ENCODE data around the gene PODXL2.

PODXL2 gene, protein sequence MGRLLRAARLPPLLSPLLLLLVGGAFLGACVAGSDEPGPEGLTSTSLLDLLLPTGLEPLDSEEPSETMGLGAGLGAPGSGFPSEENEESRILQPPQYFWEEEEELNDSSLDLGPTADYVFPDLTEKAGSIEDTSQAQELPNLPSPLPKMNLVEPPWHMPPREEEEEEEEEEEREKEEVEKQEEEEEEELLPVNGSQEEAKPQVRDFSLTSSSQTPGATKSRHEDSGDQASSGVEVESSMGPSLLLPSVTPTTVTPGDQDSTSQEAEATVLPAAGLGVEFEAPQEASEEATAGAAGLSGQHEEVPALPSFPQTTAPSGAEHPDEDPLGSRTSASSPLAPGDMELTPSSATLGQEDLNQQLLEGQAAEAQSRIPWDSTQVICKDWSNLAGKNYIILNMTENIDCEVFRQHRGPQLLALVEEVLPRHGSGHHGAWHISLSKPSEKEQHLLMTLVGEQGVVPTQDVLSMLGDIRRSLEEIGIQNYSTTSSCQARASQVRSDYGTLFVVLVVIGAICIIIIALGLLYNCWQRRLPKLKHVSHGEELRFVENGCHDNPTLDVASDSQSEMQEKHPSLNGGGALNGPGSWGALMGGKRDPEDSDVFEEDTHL

DNA sequence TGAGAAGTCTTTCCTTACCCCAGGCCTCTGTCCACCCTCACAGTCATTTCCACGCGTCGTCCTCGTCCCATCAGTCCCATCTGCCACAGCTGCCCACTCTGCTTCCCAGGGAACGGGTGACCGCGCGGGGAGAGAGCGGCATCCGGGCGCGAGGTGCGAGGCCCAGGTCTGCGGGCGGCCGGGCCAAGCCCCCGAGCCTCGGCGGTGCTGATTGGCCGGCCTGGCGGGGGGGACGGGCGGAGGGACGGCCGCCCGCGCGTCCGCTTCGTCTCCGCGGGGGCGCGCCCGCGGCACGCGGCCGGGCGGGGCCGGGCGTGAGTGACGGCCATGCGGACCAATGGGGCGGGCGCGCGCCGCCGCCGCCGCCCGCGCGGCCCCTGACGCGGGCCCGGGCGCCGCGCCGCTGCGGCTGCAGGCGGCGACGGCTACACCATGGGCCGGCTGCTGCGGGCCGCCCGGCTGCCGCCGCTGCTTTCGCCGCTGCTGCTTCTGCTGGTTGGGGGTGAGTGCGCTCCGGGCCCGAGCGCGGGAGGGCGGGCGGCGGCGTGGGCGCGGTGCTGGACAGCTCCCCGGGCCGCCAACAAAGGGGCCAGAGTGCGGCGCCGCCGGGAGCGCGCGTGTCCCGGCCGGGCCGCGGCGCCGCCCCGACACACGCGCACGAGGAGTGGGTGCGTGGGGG lies at the start of gene PODXL2:
Gene PODXL2, plus strand, starts transcription at position 398 of the 679 bp plus-strand sequence. Its CDS starts 35 bp downstream, at position 433.
- peak; percentile 38 for DNase-seq (ENCODE audit: low spot score)

DNA sequence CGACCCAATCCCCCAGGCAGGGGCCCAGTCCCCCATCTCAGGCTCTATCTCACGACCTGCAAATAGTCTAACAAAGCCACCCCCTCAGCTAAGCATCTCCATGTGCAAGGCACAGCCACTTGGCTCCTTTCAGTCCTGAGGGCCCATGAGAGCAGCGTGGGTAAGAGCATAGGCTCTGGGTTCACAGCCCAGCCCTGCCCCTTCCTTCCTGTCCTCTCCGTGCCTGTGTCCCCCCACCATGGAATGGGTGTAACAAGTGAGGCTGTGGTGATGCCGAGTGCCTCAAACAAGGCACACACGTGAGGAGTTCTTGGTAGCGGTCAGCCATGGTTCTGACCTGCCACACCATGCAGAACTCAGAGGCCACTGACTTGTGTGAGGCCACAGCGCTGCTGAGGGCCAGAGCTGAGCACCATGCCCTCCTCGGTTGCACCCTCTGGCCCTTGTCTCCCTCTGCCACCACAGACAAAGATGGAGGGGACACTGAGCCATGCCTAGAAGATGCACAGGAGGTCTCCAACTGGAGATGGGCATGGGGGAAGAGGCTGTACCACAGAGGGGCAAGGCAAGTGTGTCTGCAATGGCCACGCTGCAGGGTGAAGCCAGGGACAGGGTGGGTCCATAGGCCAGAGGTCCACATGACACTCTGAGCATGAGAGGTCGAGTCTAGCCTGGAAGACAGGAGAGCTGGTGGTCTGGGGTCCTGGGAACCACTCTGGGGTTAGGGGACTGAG lies 48.5 kb upstream of the PODXL2 start:
- no peak for DNase-seq (ENCODE audit: low spot score)

DNA sequence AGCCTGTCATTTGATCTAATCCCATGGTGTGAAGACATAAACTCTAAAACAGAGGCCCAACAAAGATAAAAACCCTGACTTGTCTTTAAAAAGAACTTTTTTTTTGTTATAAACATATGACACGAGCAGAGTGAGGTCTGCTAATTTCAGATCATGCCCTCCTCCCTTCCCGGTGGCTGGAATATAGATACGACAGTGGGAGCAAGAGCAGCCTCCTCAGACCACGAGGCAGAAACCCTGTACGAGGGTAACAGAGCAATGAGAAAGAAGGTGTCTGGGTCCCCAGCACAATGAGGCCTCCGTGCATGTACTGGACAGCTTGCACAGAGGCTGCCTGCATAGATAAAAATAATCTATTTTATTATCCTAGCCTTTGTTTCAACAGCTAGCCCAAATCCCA lies 44.3 kb upstream of the PODXL2 start:
- DNase-seq (ENCODE audit: low spot score), result no peak

DNA sequence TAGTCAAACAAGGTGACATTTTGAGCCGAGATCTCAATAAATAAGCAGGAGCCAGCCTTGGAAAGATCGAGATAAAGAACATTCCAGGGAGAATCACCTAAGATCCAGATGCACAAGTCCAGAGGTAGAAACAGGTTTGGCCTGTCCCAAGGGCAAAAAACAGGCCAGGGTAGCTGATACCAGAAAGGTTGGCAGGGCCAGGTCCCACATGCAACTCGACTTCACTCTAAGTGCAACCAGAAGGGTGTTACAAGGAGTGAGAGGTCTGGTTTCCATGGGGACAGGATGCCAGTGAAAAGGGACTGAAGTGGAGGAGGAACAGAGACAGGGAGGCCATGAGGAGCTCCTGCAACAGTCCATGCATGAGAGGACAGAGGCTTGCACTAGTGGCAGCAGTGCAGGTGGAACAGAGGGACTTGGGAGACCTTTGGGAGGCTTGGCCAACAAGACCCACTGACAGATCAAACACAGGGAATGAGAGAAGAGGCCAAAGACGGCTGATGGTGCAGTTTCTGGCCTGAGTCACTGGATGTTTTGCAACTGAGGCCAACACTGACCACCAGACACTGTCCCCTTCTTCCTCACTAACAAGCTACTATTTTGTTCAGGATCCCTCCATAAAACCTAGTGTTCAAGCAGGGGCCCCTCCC lies 43.7 kb upstream of the PODXL2 start:
- DNase-seq (ENCODE audit: low spot score), result no peak

DNA sequence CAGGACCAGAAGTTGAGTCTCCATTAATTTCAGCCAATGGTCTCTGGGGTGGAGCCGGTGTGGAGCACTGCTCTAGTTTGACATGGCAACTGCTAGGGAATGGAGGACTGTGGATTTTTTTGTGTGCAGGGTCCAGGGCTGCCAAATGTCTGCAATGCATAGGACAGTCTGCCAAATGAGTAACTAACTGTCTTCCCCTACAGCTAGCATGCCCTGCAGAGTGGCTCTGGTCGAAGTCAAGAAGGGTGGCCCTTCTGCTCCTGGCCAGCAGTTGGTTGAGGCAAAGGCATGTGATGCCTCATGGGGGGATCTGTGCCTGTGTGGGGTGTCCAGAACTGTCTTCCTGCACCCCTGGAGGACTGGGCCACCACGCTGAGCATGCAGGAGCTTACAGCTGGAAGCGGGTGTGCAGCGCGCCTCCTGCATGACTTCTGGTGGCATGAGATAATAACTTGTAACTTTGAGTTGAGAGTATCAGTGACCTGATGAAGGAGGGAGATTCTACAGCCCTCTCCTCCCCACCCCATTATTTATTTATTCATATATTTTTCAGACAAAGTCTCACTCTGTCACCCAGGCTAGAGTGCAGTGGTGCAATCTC lies 43.1 kb upstream of the PODXL2 start:
- no peak for DNase-seq (ENCODE audit: low spot score)

DNA sequence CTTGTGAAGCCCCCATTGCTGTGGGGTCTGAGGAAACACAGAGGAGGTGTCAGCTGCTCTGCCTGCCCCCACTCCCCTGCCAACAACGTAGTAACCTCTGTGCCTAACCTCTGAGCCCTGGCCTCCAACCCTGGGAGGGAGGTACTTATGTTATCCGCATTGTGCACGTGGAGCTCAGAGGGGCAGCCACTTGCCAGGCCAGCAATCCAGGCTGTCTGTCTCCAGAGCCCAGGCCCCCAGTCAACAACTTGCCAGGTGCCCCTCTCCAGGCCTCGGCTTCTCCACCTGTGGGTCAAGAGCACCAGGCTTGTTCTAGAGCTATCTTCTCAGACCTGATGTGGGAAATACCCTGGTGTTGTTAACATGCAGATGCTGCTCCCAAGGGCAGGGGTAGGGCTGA lies 41.1 kb upstream of the PODXL2 start:
- DNase-seq (ENCODE audit: low spot score), result no peak

DNA sequence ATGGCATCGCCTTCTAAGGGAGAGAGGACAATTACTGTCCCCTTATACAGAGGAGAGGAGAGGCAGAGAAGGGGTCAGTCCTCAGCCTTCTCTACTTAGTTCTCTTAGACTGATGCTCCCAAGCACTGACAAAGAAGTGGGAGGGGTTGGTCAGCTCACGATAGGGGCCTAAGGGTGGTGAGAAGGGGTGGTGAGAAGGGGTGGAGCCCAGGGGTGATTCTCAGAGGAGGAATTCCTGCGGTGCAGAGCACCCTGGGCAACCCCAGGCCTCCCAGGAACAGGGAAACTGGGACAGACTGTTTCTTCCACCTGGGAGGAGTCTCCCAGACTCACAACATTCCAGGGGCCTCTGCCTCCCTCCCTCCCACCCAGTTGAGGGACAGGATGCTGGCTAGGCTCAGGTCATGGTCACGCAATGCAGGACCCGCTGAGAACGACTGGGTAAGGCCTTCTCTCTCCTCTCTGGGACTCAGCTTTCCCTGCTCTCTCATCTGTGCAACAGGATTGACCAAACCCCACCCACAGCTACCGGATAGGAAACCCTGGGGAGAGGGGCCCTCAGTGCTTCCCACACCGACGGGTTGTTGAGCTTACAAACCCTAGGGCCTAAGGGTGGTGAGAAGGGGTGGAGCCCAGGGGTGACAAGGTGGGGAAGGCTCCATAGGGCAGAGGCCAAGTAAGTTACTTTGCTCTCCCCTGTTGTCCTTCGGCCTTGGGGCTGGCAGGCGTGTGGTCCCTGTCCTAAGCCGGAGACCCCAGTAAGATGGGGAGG lies 40.0 kb upstream of the PODXL2 start:
- DNase-seq (ENCODE audit: low spot score), result no peak

DNA sequence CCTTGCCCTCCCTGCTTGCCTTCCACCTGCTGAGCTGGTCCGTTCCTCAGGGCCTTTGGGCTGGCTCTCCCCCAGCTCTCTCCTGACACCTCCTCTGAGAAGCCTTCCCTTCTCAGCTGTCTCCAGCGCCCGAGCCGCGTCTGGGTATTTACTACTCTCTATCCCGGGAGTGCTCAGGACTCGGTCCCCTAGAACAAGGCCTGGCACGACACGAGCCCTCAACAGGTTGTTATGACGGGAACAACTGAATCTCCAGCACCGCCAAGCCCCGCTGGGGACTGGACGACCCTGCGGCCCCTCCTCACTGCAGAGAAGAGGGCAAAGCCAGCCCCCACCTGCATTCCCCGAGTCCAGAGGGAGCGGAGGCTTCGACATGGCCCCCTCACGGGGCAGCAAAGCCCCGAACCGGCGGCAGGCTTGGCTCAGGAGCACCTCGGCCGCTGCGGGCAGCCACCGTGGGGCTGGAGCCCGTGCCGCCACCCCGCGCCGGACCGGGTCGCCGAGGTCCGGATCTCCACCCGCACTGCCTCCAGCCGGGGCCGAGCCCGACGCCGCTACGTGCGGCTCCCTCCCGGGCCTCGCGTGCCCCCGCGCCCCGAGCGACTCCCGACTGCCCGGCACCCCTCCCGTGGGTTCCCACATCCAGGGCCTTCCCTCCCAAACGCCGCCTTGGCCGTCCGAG lies 39.2 kb upstream of the PODXL2 start:
- DNase-seq (ENCODE audit: low spot score), result no peak

DNA sequence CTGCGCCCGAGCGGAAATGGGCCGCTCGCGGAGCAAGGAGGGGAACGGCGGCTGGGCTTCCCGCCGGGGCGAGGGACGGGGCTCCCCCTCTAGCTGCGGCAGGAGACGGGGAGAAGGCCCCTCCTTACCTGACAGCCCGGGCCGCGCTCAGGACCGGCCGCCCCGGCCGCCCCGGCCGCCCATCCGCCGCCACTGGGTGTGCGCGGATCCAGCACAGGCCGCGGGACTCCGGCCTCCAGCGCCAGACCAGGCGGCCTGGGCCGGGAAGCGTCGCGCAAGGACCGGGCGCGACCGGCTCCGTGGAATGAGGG lies 38.7 kb upstream of the PODXL2 start:
- no peak for DNase-seq (ENCODE audit: low spot score)

DNA sequence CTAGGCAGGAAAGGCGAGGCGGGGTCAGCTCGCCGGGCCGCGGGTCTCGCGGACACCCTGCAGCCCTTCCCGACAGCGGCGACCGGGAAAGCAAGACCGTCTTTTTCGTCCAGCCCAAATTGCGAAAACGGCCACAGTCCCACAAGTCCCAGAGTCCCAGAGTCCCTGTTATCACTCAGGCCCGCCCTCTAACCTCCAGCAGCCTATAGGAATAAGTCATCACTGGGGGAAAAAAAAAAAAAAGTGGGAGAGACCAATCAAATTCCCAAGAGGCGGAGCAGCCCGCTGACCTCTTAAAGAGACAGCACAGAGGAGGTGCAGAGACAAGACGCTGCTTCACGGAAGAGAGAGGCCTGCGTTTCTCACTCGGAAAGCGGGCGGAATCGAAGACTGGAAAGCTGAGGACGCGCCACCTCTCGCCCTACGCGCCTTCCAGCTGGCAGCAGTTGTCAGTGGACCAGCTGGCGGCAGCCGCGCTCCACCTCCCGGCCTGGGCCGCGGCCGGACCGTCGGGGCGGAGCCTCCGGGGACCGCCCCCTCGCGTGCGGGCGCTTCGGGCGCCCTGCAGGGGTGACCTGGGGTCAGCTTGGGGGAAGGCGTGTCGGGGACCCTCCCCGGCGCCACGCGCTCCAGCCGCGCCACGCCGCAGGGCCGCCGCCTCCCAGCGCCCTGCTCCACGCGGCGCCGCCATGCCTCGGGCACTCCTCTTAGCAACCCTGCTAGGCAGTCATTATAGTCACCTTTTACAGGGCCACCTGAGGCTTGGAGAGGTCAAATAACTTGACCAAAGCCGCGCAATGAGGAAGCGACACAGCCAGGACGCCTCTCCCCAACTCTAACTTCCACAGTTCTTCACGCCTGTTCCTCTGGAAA lies 38.2 kb upstream of the PODXL2 start, which contains the start of gene TPRA1:
Gene TPRA1, minus strand, starts transcription at position 141 of the 873 bp plus-strand sequence. CDS start 10,587 bp downstream, outside the sequence.
- DNase-seq (ENCODE audit: low spot score), result peak; percentile 96

DNA sequence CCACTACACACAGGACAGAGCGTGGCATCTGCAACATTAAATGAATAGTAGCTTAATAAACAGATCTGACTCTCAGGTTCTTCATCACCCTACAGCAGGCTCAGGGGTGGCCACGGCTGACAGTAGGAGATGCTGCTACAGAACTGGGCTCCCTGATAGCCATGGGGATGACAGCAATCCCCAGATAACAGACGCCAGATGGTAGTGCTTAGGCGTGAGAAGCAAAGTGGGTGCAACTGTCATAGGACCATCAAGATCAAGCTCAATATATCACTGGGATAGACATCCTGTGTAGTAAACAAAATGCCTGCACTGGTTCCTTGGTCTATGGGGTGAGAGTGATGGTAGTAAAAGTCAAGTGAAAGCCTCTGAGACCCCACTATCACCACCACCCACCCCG lies 35.8 kb upstream of the PODXL2 start:
- no peak for DNase-seq (ENCODE audit: low spot score)

DNA sequence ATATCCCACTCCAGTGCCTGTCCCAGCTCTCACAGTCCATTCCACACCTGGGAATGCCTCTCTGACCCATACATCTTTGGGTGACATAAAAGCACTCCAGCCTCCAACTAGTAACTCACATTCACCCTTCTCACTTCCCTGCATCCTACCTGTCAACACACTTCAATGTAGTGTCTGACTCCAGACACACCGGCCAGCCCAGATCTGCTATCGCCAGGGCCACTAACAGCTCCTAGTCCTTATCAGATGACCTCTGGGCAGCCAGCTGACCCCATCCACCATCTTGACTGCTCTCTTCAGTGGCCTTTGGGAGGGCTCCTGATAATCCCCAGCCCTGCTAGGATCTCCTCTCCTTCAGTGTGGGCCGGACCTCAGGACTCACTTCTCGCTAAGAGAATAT lies 33.7 kb upstream of the PODXL2 start:
- DNase-seq (ENCODE audit: low spot score), result no peak

DNA sequence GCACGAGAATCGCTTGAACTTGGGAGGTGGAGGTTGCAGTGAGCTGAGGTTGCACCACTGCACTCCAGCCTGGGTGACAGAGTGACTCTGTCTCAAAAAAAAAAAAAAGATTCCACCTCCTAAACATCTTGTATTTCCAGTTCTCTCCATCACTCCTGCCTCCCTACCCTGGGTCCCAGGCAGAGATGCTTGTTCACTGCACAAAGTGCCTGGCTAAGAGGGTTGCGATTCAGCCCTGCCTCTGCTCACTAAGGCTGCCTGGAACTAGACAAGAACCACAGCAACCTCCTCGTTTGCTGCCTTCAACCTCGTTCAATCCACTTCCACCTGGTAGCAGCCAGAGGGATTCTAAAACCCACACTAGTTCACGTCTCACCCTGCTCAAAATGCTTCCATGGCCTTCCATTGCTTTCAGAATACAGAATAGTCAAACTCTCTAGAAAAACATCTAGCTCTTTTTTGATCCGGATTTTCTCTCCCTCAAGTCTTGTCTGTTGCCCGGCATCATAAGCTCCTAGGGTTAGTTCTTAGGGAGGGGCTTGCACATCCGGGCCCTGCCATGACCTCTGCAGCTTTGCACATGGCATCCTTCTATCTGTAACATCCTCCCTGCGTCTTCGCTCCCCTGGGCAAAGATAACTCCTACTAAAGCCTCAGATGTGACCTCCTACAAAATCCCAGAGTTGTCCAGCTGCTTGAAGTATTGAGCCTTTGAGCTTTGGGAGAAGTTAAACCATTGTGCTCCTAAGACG lies 31.8 kb upstream of the PODXL2 start:
- DNase-seq (ENCODE audit: low spot score), result no peak

DNA sequence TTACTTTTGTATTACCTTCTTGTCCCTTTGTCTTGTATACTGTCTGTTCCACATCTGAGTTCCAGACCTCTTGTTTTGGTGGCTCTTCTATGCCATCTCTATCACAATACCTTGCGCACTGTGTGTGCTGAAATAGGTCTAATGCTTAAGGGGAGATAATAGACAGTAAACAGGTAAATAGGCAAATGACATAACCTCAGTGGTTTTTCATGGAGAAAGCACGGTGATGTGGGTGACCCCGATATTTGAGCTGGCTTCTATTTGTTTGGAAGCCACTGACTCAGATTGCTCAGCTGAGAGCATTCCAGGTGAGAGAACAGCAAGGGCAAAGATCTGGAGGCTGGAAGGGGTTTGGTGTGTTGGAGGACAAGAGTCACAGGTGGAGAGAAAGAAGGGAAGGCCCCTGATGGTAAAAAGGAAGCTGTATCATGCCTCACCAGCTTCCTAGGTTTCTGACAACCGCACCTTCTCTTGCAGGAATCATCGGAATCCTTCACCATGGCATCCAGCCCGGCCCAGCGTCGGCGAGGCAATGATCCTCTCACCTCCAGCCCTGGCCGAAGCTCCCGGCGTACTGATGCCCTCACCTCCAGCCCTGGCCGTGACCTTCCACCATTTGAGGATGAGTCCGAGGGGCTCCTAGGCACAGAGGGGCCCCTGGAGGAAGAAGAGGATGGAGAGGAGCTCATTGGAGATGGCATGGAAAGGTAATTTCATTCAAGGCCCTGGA lies 30.0 kb upstream of the PODXL2 start:
- DNase-seq (ENCODE audit: low spot score), result no peak

DNA sequence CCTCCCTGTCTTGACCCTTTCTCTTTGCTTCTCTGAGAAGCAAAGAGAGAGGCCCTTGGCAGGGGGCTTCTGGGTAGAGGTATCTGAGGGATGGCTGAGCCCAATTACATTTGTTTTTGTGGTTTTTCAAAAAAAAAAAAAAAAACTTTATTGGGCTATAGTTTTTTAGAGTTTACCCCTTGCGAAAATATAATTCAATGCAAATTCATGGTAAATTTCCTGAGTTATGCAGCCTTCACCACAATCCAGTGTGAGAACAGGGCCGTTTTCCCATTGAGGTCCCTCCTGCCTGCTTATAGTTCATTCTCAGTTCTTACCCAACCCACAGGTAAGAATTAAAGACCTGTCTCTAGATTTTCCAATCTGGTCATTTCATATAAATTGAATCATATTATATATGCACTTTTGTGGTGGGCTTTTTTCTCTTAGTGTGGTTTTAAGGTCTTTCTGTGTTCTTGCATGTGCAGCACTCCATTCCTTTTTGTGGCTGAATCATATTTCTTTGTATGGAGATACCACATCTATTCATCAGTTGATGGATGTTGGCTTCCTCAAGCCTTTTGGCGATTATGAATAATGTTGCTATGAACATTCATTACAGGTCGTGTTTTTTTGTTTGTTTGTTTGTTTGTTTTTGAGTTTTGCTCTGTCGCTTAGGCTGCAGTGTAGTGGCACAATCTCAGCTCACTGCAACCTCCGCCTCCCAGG lies 28.1 kb upstream of the PODXL2 start:
- DNase-seq (ENCODE audit: low spot score), result no peak

DNA sequence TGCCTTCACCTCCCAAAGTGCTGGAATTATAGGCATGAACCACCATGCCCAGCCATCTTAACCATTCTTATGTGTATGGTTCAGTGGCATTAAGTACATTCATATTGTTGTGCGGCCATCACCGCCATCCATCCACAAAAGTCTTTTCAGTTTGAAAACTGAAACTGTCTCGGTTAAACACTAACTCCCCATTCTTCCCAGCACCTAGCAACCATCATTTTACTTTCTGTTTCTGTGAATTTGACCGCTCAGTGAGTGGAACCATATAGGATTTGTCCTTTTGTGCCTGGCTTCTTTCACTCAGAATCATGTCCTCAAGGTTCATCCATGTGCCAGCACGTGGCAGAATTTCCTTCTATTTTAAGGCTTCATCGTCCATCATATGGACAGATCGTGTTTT lies 24.9 kb upstream of the PODXL2 start:
- DNase-seq (ENCODE audit: low spot score), result no peak

DNA sequence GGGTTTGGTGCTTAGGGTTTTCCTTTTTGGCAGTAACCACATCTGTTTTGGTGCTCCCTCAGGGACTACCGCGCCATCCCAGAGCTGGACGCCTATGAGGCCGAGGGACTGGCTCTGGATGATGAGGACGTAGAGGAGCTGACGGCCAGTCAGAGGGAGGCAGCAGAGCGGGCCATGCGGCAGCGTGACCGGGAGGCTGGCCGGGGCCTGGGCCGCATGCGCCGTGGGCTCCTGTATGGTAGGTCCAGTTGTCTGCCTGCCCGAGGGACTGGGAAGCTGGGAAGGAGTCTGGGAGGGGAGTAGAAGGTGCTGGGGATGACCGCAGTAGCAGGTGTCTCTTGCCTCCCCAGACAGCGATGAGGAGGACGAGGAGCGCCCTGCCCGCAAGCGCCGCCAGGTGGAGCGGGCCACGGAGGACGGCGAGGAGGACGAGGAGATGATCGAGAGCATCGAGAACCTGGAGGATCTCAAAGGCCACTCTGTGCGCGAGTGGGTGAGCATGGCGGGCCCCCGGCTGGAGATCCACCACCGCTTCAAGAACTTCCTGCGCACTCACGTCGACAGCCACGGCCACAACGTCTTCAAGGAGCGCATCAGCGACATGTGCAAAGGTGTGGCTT lies 24.3 kb upstream of the PODXL2 start:
- DNase-seq (ENCODE audit: low spot score), result no peak
